ENCODE data around the gene HIPK2.

Gene HIPK2

GRCh38 chr7:139538881-139539635 is 238.7 kb downstream of the HIPK2 start:
- no peak for DNase-seq (ENCODE audit: low read depth in 3 of 3)

- no peak for DNase-seq (ENCODE audit: low read depth in 3 of 3)
Observed at GRCh38 chr7:139536152-139536551, 241.6 kb downstream of the HIPK2 start.

- DNase-seq (ENCODE audit: low read depth in 3 of 3): no peak
Observed at GRCh38 chr7:139534966-139535651, 242.7 kb downstream of the HIPK2 start.

- DNase-seq (ENCODE audit: low read depth in 3 of 3): no peak
Observed at GRCh38 chr7:139534096-139534495, 243.7 kb downstream of the HIPK2 start.

GRCh38 chr7:139532636-139533155 is 245.1 kb downstream of the HIPK2 start:
- no peak for DNase-seq (ENCODE audit: low read depth in 3 of 3)

- no peak for DNase-seq (ENCODE audit: low read depth in 3 of 3)
Observed at GRCh38 chr7:139531094-139531493, 246.7 kb downstream of the HIPK2 start.

- no peak for DNase-seq (ENCODE audit: low read depth in 3 of 3)
Observed at GRCh38 chr7:139526578-139527544, 250.9 kb downstream of the HIPK2 start.

GRCh38 chr7:139525750-139526149 is 252.0 kb downstream of the HIPK2 start:
- DNase-seq (ENCODE audit: low read depth in 3 of 3): no peak

GRCh38 chr7:139525239-139525638 is 252.6 kb downstream of the HIPK2 start:
- no peak for DNase-seq (ENCODE audit: low read depth in 3 of 3)

GRCh38 chr7:139523968-139524815 is 253.6 kb downstream of the HIPK2 start:
- DNase-seq (ENCODE audit: low read depth in 3 of 3): no peak

GRCh38 chr7:139523199-139523941 is 254.4 kb downstream of the HIPK2 start, which contains the start of gene CLEC2L:
CLEC2L (plus strand) TSS chr7:139523685; CDS start chr7:139523928, 243 bp downstream.
- peak in 1 of 3 experiments; percentile 24 for DNase-seq (ENCODE audit: low read depth in 3 of 3)

- no peak for DNase-seq (ENCODE audit: low read depth in 3 of 3)
Observed at GRCh38 chr7:139522830-139523198, 255.0 kb downstream of the HIPK2 start.

- no peak for DNase-seq (ENCODE audit: low read depth in 3 of 3)
Observed at GRCh38 chr7:139521439-139521838, 256.4 kb downstream of the HIPK2 start.

GRCh38 chr7:139515266-139515665 is 262.5 kb downstream of the HIPK2 start:
- no peak for DNase-seq (ENCODE audit: low read depth in 3 of 3)

All from stimulated activated CD4-positive, alpha-beta T cell treated with anti-CD3 and anti-CD28 coated beads, TNF-alpha, amount 100 ng/mL, for 24 hours (primary cell).